Measurements from ENCODE around the gene PPP4R4.

The PPP4R4 gene

DNA sequence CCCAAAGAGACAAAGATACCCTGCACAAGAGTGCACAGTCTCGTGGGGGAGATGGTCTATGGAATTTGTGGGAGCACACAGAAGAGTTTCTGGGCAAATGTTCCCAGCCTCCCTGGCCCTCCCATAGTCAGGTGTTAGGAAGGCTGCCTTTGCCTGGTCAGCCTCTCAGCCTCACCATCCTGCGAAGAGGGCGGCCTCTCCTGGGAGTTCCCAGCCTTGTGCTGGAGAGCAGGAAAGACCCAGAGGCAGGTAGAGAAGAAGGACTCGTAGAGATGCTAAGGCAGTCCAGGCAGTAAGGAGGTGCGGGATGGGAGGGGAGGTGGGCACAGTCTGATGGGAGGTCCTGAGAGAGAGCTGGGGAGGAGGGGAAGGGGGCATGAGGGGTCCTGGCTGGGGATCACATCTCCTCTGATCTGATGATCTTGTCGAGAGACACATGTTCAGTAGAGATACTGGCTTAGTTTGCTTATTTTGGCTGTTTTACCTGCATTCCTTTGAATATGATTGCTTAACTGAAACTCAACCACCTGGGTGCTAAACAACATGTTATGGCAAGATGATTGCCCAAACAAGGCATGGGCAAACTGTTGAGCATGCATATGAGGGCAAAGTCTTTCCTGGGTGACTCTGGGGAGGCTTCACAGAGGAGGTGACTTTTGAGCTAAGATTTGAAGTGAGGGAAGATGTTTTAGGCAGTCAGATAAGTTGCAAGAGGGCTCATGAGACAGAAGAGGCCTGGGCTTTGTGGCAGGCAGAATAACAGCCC is 138.5 kb downstream of the PPP4R4 start:
- no peak for DNase-seq

- no peak for DNase-seq
These were observed 140.0 kb downstream of the PPP4R4 start for GRCh38 chr14:94313991-94314655.

DNA sequence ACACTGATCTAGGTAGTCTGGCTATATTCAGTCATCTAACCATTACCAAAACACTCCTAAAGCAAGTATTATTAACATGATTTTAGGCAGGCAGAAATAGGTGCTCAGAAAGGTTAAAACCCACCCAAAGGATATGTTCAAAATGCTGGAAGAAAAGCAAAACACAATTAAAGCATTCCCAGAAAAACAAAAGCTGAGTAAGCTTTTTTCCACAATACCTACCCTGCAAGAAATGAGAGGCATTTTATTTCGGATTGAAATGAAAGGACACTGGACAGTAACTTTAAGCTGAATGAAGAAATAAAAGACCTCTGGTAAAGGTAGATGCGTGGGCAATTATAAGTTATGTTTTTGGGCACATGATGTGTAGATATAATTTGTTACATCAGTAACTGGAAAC is 140.8 kb downstream of the PPP4R4 start:
- no peak for DNase-seq

DNA sequence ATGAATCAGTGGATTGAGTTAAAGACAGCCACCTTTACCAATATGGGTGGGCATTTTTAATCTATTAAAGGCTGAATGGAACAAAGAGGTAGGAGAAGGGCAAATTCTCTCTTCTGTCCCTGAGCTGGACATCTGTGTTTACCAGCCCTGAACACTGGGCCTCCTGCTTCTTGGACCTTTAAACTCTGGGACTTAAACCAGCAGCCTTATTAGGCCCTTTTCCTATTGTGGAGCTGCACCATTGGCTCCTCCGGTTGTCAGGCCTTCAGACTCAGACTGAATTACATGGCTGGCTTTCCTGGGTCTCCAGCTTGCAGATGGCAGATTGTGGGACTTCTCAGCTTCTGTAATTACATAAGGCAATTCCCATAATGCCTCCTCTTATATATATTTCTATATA is 142.6 kb downstream of the PPP4R4 start:
- DNase-seq = no peak

GRCh38 chr14:94317259-94317658 is 143.1 kb downstream of the PPP4R4 start:
- no peak for DNase-seq

GRCh38 chr14:94320243-94320642 is 146.1 kb downstream of the PPP4R4 start:
- DNase-seq = no peak

GRCh38 chr14:94321421-94322271 is 147.5 kb downstream of the PPP4R4 start:
- DNase-seq = no peak

DNA sequence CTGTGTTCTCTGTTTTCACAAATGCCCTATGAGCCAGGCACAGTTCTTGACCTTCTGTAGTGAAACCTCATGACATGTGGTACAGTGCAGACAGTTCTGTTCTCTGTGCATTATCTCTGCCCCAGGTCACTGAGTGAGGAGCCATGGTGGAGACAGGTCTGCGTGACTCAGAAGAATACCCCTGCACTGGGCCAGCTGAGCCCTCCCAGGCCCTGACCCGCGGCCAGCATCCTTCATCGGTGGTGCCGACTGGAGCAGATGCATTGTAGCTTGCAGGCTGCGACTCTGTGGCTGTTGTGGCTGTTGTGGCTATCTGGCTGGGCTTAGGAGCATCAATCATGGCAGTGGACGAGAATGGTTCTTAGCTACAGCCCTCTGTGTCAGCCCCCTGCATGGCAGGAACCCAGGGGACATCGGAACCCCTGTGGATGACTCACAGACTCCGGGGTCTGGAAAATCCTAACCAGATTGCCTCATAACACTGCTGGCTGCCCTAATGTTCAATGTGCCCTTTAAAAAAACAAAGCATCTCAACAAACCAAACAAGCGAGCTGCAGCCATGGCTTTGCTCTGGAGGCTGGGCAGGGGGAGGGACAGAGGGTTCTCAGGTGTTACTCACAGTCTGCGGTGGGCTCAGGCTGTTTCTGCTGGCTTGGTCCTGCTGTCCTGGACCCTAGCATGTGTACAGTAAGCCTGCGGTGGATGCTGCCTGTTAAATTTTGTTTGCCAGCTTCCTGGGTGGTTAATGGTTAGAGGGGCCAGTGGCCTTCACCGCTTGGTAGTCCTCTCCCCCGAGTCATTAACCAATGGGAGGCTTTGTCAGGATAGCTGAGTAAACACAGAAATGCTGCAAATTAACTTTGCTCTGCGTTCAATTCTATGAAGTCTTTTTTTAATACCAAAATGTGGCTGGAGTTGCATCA is 148.8 kb downstream of the PPP4R4 start, which contains the start of gene SERPINA6:
SERPINA6 (minus strand) TSS at position 689 of the 923 bp plus-strand sequence. CDS start 8,688 bp downstream, outside the sequence.
- DNase-seq = no peak

DNA sequence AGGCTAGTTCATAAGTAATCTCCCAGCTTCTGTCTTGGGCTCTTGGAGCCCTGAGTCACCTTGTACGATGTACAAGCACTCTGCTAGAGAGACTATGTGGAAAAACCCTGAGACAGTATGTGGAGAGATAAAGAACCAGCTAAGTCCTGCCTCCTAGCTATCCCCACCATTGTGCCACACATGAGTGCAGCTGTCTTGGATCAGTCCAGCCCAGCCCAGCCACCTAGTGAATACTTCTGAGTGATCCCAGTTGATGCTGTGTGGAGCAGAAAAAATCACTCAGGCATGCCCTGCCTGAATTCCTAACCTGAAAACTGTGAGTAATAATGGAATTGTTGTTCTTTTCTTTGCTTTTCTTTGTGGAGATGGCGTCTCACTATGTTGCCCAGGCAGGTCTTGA is 154.1 kb downstream of the PPP4R4 start:
- DNase-seq = no peak
